HEK293 (cell line): Measurements from ENCODE around the gene GNPTG.

ENCODE experiments used
- GLIS1 ChIP-seq: fragments of 450-650 bp; formaldehyde crosslinking; IDR thresholded peaks from 2 replicates; pipeline ENCODE4 v1.5.1; 2016; ENCODE audit warnings: missing biosample characterization, missing genetic modification characterization
- KLF1 ChIP-seq: fragments of 450-650 bp; formaldehyde crosslinking; IDR thresholded peaks from 2 replicates; pipeline ENCODE4 v1.5.1; 2016; ENCODE audit warnings: missing biosample characterization, missing genetic modification characterization
- KLF16 ChIP-seq: fragments of 450-650 bp; formaldehyde crosslinking; IDR thresholded peaks from 2 replicates; pipeline ENCODE4 v1.5.1; 2017; ENCODE audit warnings: missing biosample characterization, missing genetic modification characterization
- KLF9 ChIP-seq: fragments of 450-650 bp; formaldehyde crosslinking; IDR thresholded peaks from 2 replicates; pipeline ENCODE4 v1.5.1; 2016; ENCODE audit warnings: missing biosample characterization, missing genetic modification characterization, low read depth
- MEIS1 ChIP-seq: sonication (generic); formaldehyde crosslinking; IDR thresholded peaks from 2 replicates; pipeline ENCODE4 v1.8.1; 2022; ENCODE audit warnings: missing genetic modification reagents, mild to moderate bottlenecking, borderline replicate concordance
- MYNN ChIP-seq: fragments of 450-650 bp; formaldehyde crosslinking; IDR thresholded peaks from 2 replicates; pipeline ENCODE4 v1.5.1; 2016; ENCODE audit warnings: missing biosample characterization, missing genetic modification characterization, borderline replicate concordance
- PATZ1 ChIP-seq: fragments of 450-650 bp; formaldehyde crosslinking; IDR thresholded peaks from 2 replicates; pipeline ENCODE4 v1.5.1; 2016; ENCODE audit warnings: missing biosample characterization, missing genetic modification characterization
- PRDM1 ChIP-seq: fragments of 450-650 bp; formaldehyde crosslinking; IDR thresholded peaks from 2 replicates; pipeline ENCODE4; 2016; ENCODE audit warnings: missing biosample characterization, missing genetic modification characterization
- PRDM2 ChIP-seq: fragments of 450-650 bp; formaldehyde crosslinking; IDR thresholded peaks from 2 replicates; pipeline ENCODE4 v1.5.1; 2016; ENCODE audit warnings: missing biosample characterization, missing genetic modification characterization, borderline replicate concordance
- RBAK ChIP-seq: fragments of 450-650 bp; formaldehyde crosslinking; IDR thresholded peaks from 2 replicates; pipeline ENCODE4 v1.5.1; 2016; ENCODE audit warnings: missing biosample characterization, missing genetic modification characterization
- REST ChIP-seq: fragments of 450-650 bp; formaldehyde crosslinking; IDR thresholded peaks from 2 replicates; pipeline ENCODE4 v1.5.1; 2016; ENCODE audit warnings: missing biosample characterization, missing genetic modification characterization
- SCRT1 ChIP-seq: fragments of 450-650 bp; formaldehyde crosslinking; IDR thresholded peaks from 2 replicates; pipeline ENCODE4 v1.5.1; 2016; ENCODE audit warnings: missing biosample characterization, missing genetic modification characterization, borderline replicate concordance
- SP2 ChIP-seq: fragments of 450-650 bp; formaldehyde crosslinking; IDR thresholded peaks from 2 replicates; pipeline ENCODE4 v1.5.1; 2016; ENCODE audit warnings: missing biosample characterization, missing genetic modification characterization
- ZBTB44 ChIP-seq: fragments of 450-650 bp; IDR thresholded peaks from 2 replicates; pipeline ENCODE4 v1.5.1; 2018; ENCODE audit warnings: missing biosample characterization, mild to moderate bottlenecking, missing genetic modification characterization
- ZBTB49 ChIP-seq: fragments of 450-650 bp; formaldehyde crosslinking; IDR thresholded peaks from 2 replicates; pipeline ENCODE4 v1.5.1; 2016; ENCODE audit warnings: missing biosample characterization, missing genetic modification characterization, low read depth
- ZNF280D ChIP-seq: fragments of 450-650 bp; formaldehyde crosslinking; IDR thresholded peaks from 2 replicates; pipeline ENCODE4 v1.5.1; 2016; ENCODE audit warnings: missing biosample characterization, missing genetic modification characterization
- ZNF549 ChIP-seq: fragments of 450-650 bp; IDR thresholded peaks from 2 replicates; pipeline ENCODE4 v1.5.1; 2018; ENCODE audit warnings: missing biosample characterization, missing genetic modification characterization, mild to moderate bottlenecking, inconsistent platforms, moderate library complexity
- ZNF600 ChIP-seq: fragments of 450-650 bp; formaldehyde crosslinking; IDR thresholded peaks from 2 replicates; pipeline ENCODE4 v1.5.1; 2016; ENCODE audit warnings: missing biosample characterization, missing genetic modification characterization
- ZNF660 ChIP-seq: fragments of 450-650 bp; IDR thresholded peaks from 2 replicates; pipeline ENCODE4 v1.5.1; 2018; ENCODE audit warnings: missing biosample characterization, mild to moderate bottlenecking, missing genetic modification characterization

Gene GNPTG

GRCh38 chr16:1408171-1408837 lies 56.6 kb downstream of the GNPTG start (continued):
- TF ChIP-seq ZBTB49 (tag by site-specific recombination) (no peak), RBAK (no peak), MEIS1 (CRISPR knock-in tag) (no peak), REST (tag by site-specific recombination) (no peak), ZNF660 (tag by site-specific recombination) (no peak), PATZ1 (tag by site-specific recombination) (peak; percentile 98), SP2 (peak; percentile 88), KLF9 (peak; percentile 100), KLF1 (peak; percentile 88), PRDM2 (tag by site-specific recombination) (no peak), GLIS1 (peak; percentile 99), PRDM1 (no peak), ZBTB44 (no peak), ZNF549 (tag by site-specific recombination) (no peak), KLF16 (tag by site-specific recombination) (peak; percentile 95), MYNN (no peak), ZNF280D (tag by site-specific recombination) (no peak), SCRT1 (tag by site-specific recombination) (no peak), ZNF600 (no peak)
